HG03135 (cell line): ENCODE measurements around the gene PTPRN2.

Source experiments
- ATAC-seq: cut with Tn5 transposase; IDR thresholded peaks from one replicate; pipeline ENCODE4 v1.9.1; 2021; ENCODE audit warnings: mild to moderate bottlenecking, moderate library complexity; ENCODE audit not compliant: unreplicated experiment

Gene PTPRN2

DNA sequence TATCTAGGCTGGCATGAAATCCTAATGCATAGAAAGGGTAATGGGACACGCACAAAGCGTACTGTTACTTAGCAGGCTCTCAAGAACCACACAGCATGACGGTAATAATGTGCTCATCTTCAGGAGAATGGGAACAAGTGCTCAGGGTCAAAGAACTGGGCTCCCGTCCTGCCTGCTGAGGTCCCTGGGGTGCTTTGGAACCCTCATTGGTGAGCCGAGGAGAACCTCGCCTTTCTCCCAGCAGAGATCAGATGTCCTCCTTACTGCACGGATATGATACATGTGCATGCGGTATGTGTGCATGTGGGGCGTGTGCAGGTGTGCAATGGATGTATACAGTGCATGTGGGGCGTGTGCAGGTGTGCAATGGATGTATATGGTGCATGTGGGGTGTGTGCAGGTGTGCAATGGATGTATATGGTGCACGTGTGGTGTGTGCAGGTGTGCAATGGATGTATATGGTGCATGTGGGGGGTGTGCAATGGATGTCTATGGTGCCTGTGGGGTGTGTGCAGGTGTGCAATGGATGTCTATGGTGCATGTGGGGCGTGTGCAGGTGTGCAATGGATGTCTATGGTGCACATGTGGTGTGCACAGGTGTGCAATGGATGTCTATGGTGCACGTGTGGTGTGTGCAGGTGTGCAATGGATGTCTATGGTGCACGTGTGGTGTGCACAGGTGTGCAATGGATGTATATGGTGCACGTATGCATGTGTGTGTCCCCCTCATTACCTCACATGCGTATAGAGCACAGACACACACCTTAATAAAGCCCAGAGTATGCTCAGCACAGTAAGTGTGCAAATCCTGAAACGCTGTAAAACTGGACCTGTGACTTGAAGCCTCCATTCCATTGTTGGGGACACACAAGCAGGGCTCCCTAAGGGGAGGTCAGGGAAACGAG lies 336.3 kb downstream of the PTPRN2 start:
- ATAC-seq = no peak

DNA sequence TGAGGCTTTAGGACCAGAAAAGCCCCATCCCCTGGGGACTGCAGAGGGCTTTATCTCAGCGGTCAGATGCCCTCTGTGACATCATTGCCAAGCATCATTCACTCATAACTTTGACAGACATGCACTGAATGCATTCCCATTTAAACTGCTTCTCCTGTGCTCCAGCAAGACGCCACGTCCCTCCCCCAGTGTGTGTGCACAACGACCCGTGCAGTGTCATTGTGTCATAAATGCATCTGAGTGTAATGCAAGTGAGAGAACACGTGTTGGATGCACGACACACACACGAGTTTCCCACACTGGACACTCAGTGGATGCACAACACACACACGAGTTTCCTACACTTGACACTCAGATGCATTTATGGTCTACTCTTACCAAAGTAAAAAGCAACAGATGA lies 337.9 kb downstream of the PTPRN2 start:
- ATAC-seq = no peak

DNA sequence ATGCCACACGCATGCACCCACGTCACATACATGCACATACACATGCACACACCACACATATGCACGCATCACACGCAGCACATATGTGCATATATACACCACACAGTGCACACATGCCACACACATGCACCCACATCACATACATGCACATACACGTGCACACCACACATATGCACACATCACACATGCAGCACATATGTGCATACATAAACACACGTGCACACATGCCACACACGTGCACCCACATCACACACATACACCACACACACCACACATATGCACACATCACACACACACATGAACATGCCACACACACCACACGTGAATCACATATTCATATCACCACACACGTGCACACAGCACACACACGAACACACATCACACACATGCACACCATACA lies 338.8 kb downstream of the PTPRN2 start:
- ATAC-seq = no peak

DNA sequence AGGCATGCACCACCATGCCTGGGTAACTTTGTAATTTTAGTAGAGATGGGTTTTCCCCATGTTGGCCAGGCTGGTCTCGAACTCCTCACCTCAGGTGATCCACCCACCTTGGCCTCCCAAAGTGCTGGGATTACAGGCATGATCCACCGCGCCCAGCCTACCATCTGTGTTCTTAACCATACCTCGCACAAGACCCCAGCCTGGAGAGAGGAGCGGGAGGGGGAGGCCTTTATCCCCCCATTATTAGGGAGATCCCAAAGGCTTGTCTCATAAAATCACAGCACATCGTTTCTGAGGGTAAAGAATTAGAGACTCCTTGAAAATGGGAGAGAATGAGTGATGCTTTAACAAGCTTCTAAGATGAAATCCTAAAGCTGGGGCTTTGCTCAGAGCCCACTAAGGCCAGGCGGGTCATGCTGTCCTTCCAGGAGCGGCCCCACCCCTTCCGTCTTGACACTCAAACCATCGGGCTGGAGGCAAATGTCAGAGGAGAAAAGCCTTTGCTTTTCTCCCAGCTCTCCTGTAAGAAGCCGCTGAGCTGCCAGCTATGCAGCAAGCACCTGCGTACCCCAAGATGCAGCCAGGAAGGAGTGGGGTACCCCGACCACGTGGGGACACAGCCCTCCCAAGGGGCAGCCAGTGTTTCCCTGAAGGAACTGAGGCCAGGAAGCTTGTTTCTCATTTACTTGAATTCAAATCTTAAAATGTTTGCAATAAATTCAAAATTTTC lies 339.7 kb downstream of the PTPRN2 start:
- no peak for ATAC-seq

DNA sequence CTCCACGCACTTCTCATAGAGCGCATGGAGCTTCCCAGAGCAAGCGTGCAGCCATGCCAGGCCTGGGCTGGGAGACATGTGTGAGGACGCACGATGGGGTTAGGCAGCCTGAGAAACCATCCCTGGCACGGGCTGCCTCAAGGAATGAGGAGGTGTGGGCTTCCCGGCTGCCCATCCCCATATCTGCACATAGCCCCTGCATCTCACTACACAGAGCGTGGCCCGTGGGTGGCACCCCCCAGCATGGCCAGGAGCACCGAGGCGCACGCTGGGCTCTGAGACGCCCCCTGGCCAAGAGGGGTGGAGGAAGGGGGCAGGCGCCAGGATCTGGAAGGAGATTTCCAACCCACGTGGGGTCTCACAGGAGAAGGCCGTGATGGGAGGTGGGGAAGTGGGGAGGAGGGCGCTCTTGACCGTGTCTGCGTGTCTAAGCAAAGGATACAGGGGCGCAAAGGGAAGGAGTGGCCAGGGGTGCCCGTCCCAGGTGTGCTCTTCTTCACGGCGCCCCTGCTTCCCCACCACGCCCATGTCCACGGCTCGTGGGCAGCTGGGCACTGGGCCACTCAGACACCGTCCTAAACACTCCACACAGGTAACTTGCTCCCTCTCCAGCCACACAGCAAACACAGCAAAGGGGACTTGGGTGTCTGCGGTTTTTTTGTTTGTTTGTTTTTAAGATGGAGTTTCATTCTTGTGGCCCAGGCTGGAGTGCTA lies 340.5 kb downstream of the PTPRN2 start:
- ATAC-seq = no peak

DNA sequence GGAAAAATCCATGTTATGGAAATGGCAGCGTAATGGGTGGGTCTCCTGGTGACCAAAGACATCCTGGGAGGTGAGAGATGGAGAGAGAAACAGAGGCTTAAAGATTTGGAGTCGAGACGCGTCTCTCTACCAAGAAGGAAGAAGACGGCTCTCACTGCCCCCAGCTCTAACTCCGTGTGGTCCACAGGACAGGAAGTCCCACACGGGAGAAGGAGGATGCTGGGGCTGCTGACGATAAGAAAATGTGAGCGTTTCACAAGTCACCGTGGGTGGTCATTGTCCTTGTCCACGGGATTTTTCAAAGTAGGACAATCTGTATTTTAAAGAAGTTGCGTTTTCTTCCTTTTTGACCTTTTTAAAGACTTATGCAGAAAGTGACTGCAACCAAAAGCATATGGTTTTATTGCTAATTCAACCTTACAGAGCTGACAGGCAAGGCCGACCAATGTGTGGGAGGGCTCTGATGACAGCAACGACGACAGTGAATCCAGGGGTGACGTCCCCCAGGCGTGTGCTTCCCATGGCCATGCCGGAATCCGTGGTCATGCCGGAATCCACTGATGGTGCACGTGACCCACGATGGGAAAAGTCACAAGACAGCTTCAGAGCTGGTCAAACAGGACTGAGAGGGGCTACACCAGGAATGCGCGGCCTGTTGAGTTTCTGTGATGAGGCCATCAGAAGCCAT lies 341.2 kb downstream of the PTPRN2 start:
- ATAC-seq = no peak

DNA sequence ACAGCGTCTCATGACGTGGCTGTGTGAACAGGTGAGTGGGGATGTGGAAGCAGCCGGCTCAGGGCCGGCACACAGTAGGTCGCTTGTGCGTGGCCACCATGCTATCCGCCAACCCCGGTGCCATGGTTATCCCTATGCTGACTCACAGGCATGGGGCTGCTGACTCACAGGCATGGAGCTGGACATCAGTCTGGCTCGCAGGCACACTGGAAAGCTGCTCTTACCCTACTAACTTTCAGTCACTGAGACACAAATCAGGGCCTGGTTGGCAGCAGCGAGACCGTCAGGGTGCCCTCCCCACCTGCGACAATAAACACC lies 341.9 kb downstream of the PTPRN2 start:
- ATAC-seq = no peak

DNA sequence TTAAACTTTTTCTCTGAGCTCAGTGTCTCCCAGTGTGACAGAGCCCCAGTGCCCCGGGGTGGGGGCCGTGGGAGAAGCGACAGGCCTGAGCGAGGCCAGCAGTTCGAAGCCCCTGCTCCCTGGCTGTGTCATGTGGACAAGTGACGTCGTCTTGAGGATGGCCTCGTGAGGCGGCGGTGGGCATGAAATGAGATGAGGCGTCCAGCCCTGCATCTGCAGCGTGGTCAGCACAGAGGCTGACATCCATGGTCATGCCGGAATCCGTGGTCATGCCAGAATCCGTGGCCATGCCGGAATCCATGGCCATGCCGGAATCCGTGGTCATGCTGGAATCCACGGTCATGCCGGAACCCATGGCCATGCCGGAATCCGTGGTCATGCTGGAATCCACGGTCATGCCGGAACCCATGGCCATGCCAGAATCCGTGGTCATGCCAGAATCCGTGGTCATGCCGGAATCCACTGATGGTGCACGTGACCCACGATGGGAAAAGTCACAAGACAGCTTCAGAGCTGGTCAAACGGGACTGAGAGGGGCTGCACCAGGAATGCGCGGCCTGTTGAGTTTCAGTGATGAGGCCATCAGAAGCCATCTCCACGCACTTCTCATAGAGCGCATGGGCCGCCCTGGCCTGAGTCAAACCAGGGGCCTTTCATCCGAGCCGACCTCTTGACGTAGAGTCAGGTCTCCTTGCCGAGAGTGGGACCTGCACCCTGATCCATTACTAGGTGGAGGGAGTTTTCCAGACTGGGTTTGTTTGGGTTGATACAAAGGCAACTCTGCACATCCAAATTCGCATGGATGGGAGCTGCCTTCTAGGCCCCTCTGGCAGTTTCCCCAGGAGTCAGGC lies 342.5 kb downstream of the PTPRN2 start:
- no peak for ATAC-seq

DNA sequence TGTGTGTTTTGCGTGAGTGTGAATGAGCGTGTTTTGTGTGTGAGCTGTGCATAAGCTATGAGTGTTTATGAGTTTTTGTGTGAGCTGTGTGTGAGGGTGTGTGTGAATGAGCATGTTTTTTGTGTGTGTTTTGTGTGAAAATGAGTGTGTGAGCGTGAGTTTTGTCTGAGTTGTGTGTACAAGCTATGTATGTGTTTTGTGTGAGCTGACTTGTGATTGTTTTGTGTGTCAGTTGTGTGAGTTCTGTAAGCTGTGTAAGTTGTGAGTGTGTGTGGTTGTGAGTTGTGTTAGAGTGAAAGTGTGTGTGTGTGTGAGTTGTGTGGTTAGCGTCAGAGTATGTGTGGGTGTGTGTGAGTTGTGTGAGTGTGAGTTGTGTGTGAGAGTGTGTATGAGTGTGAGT lies 343.2 kb downstream of the PTPRN2 start:
- ATAC-seq = no peak

DNA sequence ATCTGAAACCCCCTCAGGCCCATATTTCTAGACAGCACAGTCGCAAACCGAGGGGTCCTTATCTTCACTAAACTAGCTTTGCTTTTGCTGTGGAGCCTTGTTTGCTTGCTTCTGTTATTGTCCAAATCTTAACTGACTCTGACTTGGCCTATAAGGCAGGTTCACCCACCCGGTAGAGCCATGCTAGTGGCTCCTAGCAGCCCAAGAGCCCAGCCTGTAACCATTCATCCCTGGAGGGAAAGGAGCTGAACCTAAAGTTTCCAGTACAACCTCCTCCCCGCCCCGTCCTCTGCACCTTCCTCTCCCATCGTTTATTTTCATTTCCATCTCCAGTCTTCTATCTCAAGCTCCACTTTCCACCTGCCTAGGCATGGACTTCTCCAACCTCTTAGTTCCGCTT lies 345.7 kb downstream of the PTPRN2 start:
- no peak for ATAC-seq

DNA sequence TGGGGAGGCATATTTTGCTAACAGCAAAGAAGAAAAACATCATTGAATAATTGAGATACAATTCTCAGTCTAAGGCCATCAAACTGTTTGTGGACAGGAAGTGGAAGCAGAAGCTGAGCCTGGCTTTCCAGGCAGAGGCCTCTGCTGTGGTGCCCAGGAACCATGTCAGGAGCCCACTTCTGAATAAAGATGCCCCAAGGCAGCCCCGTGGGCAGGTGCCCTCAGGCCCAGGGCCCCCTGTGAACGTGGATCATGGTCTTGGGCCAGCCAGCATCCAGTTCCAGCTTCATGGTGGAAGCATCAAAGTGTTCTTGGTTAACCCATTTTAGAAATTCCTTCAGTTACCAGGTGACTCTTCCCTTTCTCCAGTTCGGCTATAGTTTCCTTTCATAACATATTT lies 346.8 kb downstream of the PTPRN2 start:
- ATAC-seq = no peak

DNA sequence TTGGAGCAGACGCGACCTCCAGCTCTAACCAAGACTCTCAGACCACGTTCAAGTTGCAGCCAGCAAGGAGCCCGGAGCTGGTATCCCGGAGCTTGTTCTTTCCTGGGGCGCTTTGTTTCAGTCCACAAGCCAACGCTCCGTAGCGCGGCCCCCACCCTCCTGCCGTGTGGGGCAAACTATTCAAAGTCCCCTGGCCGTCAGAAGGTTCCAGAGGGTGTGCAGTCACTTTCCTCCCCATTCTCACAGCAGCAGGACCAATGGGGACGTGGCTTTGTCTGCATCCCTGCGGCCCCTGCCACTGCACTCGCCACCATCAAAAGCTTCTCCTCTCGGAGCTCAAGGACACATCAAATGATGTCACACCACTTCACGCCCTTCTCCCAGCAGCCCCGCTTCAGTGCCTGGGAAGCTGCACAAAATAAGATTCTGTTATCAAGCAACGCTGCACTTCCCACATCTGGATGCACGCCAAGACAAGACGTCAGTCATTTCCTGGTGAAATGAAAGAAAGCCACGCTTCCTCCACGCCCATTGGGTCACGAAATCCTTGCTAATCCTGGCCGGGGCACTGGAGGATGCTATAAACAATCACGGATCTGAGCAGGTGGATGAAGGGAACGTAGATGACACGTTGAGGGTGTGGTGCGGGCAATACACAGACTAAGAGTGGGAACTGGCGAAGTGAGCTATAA lies 348.2 kb downstream of the PTPRN2 start:
- no peak for ATAC-seq

DNA sequence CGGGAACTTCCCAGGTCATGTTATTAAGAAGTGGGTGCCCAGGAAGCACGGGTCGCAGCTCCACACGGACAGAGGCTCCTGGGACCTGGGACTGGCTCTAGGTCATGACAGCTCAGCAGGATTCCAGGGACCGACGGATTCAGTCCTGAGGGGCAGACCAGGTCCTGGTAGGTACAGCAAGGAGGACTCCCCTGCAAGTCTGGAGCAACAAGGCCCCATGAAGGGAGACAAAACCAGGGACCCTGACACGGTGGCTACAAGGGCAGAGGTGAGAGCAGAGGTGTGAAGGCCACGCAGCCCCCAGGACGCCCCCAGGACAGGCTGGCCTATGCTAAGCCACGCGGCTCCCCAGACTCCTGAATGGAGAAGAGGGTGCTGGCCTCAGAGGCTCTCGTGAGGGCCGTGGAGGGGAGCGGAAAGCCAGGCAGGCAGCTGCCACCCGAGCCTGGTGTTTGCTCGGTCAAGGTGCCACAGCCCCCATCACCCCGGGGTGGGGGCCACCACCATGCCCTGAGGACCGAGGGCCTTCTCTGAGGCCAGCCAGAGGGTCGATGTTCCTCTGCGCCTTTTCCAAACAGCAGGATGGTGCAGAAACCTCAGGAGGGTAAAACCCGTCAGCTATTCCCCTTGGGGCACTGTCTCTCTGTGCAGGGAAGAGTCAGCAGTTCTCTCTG lies 348.9 kb downstream of the PTPRN2 start:
- ATAC-seq = no peak

DNA sequence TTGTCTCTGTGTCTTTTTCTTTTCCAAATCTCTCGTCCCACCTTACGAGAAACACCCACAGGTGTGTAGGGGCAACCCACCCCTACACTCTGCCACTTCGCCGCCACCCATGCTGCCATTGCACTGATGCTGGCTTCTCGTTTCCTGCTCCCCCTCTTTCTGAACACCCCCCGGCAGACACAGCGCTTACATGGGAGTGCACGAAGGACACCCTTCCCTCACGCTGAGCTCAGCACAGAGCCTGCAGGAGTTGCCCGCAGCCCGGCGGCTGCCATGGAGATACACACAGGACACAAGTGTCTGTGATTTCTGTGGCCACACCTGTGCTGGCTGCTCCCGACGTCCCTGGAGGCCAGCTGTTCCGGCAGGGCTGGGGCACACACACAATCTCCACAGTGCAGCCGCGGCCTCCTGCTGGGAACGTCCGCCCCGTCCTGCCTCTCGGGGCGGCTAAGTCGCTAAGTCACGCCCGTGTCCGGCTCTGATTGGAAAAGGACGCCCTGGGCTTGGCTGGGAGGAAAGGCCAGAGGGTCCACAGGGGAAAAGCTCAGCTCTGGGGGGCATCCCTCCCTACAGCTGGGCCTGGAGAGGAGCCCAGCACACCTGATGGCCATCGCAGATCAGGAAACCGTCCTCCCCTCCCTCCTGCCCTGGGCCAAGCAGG lies 349.8 kb downstream of the PTPRN2 start:
- ATAC-seq = no peak

DNA sequence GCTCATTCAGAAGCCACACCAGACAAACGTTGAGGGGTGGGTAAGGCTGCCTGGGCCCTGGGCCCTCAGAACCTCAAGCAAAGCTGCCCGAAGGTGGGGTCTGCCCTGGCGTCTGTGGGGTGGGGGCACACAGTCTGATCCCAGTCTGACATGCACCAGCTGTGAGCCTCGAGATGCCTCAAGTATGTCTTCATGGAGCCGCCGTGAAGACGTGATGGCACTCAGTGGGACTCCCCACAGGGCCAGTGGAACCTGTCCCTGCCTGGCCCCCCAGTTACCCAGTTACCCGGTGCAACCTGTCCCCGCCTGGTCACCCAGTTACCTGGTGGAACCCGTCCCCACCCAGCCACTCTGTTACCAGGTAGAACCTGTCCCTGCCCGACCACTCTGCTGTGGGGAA lies 351.2 kb downstream of the PTPRN2 start:
- no peak for ATAC-seq

DNA sequence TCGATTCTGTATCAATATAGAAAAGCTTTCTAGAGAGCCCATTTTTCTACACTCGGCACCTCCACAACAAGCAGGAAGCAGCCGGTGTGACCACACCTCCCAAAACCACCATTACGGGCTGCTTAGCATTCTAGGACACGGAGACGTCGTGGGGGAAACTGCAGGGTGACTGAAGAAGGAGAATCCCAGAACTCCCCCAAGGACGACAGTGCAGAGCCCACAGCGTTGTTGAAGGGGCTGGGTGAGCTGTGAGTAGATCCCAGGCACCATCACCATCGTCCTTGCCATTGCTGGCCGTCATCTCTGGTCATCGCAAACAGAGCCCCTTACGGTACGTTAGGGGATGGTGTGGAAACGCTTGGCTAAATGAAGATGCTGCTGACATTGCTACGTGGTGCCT lies 351.8 kb downstream of the PTPRN2 start:
- no peak for ATAC-seq

DNA sequence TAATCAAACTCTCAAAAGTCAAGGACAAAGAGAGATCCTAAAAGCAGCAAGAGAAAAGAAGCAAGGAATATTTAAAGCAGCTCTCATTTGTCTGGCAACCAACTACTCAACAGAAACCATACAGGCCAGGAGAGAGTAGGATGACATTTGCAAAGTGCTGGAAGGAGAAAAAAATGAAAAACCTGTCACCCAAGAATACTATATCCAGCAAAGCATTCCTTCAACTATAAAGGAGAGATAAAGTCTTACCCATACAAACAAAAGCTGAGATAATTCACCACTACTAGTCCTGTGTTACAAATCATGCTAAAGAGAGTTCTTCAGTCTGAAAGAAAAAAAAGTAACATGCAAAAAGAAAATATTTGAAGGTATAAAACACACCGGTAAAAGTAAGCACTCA lies 357.7 kb downstream of the PTPRN2 start:
- ATAC-seq = no peak

DNA sequence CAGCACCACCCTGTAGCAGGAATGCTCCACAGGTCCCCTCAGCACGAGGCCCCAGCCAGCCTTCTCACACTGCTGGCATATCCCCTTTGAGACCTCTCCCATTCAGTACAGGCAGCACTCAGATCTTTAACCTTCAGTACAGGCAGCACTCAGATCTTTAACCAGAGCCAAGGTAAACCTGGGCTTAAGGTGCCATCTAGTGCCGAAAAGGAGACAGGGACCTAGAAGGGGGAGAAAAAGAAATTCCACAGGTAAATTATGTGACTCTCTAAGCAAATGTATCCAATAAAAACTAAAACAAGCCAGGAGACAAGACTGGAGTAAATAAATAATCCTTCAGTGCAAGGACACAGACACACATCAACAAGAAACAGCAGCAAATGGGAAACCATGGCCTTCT lies 358.6 kb downstream of the PTPRN2 start:
- no peak for ATAC-seq

DNA sequence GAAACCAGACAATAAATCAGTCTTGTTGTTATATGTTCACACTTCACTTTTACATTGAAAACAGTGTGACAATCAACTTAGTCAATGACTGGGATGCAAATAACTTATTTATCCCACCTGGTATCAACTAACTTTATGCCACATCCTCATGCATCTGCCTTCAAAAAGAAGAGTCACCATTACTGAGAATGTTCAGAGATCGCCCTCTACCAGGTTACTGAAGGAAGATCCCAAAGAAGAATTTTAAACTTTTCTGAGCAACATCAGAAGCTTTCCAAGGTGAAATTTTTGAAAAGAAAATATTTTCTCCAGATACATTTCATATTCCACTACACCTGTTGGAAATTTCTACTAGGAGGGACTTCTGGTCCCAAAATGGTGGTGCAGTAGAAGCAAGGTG lies 359.5 kb downstream of the PTPRN2 start:
- no peak for ATAC-seq
